Lower leg skin (tissue), 3 donors: ENCODE measurements around the gene ACO2.

Experiments
- CTCF ChIP-seq, 3 donors: fragments of 450-650 bp; IDR thresholded peaks; one replicate each; pipeline ENCODE4 v1.5.1; 2016; ENCODE audit warnings: antibody characterized with exemption in 3 of 3, mild to moderate bottlenecking in 3 of 3, moderate library complexity in 2 of 3
- POLR2A ChIP-seq, 2 donors: fragments of 450-650 bp; IDR thresholded peaks; one replicate each; pipeline ENCODE4 v1.6.1; 2016 to 2017; ENCODE audit warnings: antibody characterized with exemption in 2 of 2, mild to moderate bottlenecking in 1 of 2, moderate library complexity in 1 of 2

GRCh38 chr22:41565403-41566054 lies 96.6 kb downstream of the ACO2 start:
- TF ChIP-seq POLR2A (IDR thresholded peaks at IDR 0.05) = no peak
- TF ChIP-seq CTCF (IDR thresholded peaks at IDR 0.05) = no peak
